Ovary (tissue), 3 donors: ENCODE data around the gene TC2N.

ENCODE experiments used
- EP300 ChIP-seq: sonication (generic); formaldehyde crosslinking; IDR thresholded peaks from one replicate; pipeline ENCODE4 v1.6.1; 2017; ENCODE audit warnings: antibody characterized with exemption
- POLR2A ChIP-seq: fragments of 450-650 bp; IDR thresholded peaks from one replicate; pipeline ENCODE4 v1.6.1; 2017; ENCODE audit warnings: antibody characterized with exemption, mild to moderate bottlenecking, moderate library complexity
- TF ChIP-seq, protein P1 (sequence below), 3 donors: fragments of 450-650 bp in 2 of 3; fragments of 200-600 bp in 1 of 3; IDR thresholded peaks; one replicate each; pipeline versions ENCODE4 v1.5.1 to v1.8.0; 2016 to 2022; ENCODE audit warnings: antibody characterized with exemption in 3 of 3, mild to moderate bottlenecking in 1 of 3
- donor health status: DM: no; HTN: no; CAD: no.

DNA sequence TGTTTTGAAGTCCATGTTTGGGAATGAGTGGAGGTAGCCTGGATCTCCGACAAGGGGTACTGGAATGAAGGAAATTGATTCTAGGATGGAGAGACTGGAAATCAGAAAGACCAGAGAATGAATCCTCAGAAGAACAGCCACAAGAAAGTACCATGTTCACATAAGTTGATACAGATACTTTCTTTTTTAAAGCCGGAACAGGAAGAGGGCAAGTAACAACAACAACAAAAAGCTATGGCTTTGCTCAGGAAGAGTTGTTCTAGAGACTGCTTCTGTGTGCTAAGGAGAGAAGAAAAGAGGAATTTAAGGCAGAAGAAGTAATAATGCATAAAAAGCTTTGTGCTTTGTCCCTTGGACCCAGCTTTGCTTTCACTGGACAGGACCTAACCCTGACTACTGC is 6.2 kb downstream of the TC2N start:
- TF ChIP-seq, protein P1, sequence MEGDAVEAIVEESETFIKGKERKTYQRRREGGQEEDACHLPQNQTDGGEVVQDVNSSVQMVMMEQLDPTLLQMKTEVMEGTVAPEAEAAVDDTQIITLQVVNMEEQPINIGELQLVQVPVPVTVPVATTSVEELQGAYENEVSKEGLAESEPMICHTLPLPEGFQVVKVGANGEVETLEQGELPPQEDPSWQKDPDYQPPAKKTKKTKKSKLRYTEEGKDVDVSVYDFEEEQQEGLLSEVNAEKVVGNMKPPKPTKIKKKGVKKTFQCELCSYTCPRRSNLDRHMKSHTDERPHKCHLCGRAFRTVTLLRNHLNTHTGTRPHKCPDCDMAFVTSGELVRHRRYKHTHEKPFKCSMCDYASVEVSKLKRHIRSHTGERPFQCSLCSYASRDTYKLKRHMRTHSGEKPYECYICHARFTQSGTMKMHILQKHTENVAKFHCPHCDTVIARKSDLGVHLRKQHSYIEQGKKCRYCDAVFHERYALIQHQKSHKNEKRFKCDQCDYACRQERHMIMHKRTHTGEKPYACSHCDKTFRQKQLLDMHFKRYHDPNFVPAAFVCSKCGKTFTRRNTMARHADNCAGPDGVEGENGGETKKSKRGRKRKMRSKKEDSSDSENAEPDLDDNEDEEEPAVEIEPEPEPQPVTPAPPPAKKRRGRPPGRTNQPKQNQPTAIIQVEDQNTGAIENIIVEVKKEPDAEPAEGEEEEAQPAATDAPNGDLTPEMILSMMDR (IDR thresholded peaks at IDR 0.05) = no peak
- no peak for TF ChIP-seq EP300
- no peak for TF ChIP-seq POLR2A
